NCI-H187 treated with DMSO at 0.1 percent for 48 hours (cell line): ENCODE measurements around the gene EEFSEC.

Experiments
- DNase-seq: peaks from one replicate; lab custom pipeline; 2025; lab: John Stamatoyannopoulos, UW

The EEFSEC gene

DNA sequence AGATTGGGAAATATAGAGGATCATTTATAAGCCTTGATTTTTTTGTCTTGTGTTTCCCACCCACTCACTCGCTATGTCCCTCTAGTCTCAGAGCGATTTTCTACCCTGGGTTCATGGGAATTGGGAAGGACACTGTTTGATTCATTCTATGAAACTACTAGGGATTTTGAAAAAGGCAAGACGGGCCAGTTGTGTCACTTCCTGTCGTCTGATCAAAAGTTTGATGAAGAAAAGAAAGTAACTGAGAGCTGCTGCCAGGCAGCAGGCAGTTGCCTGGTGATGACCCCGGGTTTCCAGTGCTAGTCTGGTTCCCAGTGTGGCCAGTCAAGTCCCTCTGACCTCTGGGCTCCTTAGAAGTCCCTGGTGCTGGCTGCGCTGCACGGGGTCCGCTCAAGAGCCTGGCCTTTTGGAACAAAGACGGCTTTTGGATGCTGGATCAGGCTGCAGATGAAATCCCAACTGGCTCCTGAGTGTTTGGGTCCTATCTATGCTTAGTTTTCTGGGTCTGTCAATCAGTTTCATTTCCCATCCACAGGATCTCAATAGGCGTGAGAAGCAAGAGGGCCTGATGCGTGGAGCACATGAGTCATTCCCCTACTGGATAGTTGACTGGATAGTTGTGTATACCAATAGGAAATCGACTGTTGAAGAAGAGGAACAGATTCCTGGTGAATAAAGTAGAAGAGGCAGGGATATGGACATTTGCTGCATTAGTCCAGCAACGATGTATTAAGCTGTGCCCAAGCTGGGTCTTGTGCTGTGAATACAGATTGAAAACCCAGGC is 89.7 kb downstream of the EEFSEC start:
- DNase-seq = no peak

DNA sequence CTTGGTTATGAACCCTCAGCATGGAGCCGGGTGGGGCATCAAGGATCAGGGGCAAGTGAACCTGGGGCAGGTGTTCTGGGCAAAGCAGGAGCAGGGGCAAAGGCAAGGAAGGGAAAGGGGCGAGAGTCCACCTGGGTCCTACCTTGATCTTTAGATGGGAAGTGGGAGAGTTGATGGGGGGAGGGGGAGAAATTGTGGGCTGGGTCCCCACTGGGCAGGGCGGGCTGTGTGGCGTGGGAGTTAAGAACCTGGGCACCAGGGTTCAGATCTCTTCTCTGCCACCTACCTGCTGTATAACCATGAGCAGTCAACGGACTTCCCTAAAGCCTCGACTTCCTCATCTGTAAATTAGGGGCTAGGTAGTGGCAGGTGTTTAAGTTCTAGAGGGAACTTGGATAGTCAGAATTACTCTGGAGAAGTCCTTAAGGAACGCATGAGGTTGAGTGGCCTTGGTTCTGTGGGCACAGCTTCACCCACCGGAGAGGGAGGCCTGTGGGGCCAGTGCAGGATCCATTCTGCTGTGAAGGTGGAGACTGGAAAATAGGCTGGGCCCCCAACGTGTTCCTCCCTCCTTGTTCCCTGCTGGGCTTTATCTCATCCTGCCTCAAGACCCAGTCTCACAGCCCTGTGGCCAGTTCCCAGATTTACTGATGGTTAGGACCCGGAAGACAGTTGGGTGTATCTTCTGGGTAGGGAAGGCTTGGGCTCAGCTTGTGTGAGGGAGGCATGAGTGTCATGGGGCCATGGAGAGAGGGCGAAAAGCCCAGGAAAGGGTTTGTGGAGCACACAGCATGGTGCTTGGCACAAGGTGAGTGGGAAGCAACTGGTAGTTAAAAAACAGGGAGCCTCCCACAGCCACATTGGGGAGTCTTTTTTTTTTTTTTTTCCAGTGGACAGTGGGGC is 90.6 kb downstream of the EEFSEC start:
- no peak for DNase-seq

DNA sequence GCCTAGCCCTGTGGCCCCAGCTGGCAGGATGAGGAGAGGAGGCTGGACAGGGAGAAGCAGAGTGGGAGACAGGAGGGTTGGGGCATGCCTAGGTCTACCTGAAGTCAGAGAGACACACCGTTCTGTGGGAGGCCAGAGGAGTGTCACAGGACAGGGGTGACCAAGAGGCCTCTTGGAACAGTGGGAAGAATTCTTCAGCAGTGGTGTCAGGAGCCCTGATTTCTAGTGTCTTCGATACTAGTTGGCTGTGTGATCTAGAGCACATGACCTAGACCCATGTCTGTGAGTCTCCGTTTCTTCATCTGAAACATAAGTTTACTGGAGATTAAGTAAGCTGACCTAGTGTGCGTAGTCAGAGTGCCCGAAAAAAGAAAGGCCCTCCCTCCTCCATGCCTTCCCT is 92.2 kb downstream of the EEFSEC start:
- DNase-seq = no peak

DNA sequence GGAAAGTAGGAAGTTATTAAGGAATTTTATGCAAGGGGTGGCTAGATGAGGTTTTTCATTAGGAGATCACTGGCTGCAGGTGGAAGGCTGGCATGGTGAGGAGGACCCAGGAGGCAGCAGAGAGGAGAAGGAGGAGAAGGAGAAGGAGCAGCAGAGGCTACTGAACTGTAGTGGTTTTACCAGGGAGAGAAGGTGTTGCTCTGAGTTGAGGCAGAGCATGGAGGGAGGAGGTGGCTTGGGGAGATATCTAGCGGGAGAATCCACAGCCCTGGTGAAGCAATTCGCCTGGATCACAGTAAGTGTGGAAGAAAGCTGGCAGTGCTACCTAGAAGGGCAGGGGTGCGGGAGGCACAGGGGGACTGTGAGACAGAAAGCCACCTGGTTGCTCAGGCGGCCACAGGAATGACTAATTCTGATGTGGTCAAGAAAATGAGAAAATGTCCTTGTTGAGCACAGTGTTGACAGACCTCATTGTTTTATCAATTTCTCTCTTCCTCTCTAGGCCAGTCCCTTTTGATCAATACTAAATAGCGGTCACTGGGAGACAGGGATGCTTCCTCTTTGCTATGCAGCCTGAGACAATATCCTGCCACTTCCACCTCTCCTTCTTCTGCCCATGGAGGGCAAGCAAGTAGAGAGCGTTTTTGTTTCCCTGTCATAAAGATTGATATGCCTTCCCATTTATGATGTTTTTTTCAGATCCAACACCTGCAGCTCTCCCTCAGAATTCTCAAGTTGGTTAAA is 94.6 kb downstream of the EEFSEC start:
- peak; percentile 56 for DNase-seq

DNA sequence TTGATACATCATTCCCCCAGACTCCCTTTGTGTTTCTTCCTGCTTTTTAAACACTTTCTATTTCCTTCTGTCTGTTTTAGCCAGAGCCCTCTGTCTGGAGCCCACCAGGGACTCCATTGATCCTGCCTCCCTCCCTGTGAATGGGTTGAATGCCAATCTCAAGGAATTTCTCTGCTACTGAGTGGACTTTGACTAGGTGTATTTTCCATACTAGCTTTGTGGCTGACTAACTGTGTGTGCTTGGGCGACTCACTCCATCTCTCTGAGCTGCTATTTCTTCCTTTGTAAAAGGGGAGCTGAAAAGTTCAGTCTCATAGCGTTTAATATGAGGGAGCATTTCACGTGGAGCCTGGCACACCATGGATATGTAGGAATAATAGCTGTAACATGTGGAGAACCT is 98.8 kb downstream of the EEFSEC start:
- DNase-seq = no peak

DNA sequence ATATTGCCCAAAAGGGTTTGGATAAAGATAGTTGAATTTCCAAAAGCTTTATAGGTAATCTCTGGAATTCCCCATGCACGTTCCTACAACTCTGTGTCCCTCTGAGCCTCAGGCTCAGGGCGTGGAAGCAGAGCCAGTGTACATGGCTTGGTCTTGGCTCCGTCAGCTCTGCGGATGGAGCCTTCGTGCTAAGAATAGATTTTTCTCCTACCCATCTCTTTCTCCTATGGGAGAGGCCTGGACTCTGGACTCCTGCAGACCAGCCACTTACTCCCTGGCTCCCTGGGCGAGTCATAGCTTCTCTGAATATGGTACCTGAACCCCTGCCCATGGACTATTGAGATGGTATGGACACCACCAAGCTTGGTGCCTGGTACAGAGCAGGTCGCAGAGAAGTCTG is 99.9 kb downstream of the EEFSEC start:
- no peak for DNase-seq

DNA sequence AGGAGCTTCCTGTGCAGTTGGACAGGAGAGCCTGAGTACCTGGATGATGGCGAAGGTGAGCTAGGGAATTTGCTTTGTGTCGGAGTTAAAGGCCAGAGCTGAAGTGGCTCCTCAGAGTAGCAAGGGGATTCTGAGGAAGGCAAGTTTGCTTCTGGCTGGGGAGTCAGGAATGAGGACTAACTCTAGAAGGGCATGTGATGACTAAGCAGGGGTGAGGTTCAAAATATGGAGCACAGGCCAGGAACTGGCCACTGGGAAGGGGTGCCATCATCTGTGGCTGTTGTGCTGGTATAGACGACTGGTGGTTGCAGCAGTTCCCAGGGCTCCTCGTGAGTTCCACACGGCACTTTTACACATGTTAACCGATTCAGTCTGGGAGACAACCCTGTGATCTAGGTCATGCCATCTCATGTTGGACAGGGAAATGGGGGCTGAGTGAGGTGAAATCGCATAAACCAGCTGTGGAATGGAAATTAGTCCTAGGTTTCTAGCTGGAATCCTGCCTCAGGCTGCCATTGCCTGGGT is 100.8 kb downstream of the EEFSEC start:
- no peak for DNase-seq

DNA sequence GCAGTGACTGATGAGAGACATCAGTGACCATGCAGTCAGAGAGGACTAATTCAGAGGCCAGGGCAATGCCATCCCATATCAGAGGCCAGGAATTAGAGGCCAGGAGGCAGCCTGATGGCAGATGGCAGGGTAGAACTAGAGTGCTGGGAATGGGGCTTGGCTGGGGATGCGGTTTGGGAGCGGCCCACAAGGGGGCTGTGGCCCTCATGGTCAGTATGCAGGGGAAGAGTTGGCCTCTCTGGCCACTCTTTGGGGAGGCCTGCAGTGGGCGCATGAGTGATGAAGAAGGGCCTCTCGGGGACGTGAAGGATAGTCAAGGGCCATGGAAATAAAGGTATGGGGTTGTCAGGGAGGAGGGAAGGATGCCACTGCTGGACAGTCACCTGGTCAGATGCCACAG is 101.7 kb downstream of the EEFSEC start:
- DNase-seq = no peak

DNA sequence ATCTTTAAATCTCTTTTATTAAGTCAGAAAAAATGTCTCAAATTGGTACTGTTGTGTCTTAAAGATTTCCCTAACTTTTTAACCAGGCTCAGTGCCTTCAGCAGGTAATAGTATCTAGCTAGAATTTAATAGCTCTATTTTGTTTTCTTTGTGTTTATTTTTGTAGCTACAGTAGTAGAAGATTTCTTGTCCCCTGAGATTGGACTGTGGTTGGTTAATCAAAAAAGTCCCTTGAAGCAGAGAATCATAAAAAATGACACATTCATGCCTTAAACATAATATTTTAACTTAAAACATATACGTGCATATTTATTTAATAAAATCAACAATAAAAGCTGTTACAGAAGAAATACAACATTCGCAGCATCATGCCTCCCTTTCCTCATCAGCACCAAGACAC is 102.8 kb downstream of the EEFSEC start:
- no peak for DNase-seq

DNA sequence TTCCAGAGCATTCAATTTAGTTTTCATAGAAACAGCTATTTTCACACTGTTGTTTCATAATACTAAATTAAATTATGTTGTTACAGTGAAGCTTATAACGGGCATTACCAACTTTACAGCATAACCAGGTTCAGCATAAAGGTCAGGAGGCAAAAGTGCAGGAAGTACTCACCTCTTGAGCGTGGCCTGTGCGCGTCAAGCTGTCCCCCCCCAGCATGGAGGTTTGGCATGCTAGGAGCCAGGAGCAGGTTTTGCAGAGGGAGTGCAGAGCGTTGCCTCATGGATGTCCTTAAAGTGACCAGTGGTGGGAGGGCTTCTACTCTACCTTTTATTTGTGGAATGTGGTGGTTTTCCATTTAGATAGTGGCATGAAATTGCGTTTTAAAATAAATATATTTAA is 104.4 kb downstream of the EEFSEC start:
- no peak for DNase-seq

DNA sequence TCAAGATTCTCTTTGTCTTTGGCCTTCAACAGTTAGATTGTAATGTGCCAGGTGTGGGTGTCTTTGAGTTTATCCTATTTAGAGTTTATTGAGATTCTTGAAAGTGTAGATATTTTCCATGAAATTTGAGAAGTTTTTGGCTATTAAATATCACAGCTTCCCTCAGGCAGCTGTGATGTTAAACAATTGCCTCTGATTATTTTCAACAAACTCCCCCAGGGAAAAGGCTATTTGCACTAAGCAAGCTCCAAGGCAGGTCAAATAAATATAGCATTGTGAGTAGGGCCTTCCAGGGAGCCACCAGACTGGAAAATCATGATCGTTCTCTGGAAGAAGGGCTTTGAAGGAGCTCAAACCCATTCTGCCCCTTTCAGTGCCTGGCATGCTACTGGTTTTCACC is 107.0 kb downstream of the EEFSEC start:
- no peak for DNase-seq

DNA sequence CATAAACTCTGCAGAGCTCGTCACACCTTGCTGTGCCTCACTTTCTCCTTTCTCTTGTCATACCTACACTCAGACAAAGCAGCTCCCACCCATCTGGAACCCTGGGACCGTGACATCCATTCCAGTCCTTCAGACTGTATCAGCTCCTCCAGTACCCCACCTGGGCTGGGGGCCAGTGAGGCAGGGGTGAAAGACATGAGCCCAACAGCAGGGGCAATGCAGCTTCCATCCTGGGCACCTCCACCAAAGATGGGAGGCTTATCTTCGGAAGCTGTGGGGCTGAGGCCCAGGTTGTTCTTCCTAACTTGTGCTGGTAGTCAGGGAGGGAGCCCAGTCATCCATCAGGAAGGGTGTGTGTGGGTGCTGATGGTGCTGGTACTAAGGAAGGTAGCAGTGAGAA is 109.2 kb downstream of the EEFSEC start:
- no peak for DNase-seq

DNA sequence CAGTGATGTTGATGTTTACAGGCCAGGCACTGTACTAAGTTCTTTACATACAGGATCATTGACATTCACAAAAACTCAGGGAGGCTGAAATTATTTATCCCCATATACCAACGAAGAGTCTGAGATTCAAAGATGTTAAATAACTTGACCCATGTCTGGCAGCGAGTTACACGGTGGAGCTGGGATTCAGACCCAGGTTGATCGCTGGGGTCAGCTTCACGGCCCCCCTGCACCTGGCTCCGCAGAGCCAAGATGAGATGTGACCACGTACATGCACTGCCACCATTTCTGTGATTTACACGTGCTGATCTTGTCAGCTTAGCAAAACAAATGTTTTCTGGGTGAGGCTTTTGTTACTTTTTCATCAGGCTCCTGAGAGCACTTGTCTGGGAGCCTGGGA is 109.8 kb downstream of the EEFSEC start:
- DNase-seq = no peak

DNA sequence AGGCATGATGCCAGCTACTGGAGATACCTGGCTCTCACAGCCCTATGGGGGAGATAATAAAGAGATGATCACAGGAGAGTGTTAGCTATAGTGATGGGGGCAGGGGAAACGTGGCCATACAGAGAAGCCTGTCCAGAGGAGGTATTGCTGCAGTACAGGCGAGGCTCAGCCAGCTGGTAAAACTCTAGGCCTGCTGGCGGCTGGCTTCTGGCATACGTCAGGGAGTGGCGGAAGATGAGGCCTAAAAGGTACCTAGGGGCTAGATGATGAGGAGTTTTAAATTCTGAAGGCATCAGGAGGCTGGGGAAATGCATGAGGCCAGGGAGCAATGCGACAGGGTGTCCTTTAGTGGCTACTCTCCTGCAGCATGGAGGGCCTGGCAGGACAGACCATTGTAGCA is 110.7 kb downstream of the EEFSEC start:
- no peak for DNase-seq

DNA sequence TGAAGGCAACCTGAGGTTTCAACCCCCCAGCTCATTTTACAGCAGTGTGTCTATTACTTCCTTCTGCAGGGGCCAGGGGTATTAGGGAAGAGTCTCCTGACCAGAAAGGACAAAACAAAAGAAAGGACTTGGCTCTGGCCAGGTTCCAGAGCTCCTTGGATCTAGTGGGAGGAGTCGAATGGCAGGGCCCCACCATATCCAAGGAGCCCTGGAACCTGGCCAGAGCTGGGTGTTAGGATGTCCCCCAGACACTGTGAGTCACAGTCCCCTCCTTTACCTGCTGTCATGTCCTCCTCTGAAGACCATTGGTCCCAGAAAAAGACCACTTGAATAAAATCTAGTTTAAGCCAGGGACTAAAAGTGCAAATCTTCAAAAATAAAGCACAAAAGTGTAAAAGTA is 113.2 kb downstream of the EEFSEC start:
- DNase-seq = no peak

DNA sequence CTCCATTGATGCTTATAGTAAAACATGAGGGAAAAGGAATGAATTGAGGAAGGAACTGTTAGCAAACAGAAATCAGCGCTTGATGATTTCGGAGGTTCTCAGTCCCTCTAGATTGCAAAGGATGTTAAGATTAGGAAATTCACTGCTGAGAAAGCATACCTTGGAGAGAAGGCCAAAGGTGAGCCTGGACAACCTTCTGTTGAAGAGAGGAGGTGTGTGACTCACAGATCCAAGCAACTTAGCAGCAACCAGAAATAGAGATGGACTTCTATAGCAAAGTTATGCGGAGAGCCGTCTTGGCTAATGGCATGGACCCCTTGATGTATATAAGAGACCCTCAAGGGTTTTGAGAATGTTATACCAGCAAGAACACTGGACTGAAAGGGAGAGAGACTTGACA is 114.3 kb downstream of the EEFSEC start:
- no peak for DNase-seq

DNA sequence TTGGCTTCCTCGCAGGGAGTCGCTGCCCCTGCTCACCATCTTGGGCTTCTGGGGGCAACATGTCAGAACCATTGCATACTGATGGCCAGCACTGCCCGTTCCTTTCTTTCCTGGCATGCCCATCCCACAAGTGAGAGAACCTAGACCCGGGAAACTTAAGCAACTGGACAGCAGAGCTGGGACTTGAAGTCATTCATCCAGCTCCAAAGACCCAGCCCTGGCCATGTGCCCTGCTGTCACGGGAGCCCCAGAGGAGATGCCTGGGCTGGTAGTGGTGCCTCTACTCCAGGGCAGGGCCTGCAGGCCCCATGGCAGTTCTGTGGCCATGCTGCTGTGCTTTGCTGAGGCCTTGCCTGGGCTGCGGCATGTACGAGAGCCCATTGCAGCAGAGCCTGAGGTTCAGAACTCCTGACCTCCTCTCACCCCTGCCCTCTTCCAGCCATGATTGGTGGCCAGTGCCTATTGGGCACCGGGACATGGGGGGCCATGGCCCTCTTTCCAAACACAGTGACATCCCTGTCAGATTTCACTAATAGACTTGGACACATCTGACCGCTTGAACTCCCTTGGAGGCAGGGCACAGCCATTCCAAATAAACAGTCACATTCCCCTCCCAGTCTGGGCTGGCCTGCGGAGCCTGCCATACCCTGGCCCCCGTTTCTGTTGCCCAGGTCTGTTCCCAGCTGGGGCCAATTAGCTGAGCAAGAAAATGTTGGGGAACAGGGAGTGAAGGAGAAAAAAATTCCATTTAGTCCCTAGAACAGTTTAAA is 115.9 kb downstream of the EEFSEC start:
- DNase-seq = no peak

DNA sequence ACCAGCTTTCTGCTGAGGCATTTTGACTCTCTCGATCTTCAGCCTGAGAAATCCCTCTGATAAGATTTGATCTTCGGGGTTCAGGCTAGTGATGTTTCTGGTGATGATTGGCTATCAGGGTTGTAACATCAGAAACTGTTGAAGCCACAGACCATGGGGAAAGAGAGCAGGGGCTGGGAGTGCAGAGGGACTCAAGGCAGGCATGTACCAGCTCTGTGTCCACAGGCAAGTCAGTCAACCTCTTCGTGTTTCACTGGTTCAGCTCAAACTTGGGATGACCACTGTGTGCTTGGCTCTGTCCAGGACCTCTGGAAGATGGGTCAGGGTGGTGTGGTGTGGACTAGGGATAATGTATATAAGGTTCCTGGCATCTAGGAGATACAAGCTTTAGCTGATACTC is 116.5 kb downstream of the EEFSEC start:
- DNase-seq = no peak

DNA sequence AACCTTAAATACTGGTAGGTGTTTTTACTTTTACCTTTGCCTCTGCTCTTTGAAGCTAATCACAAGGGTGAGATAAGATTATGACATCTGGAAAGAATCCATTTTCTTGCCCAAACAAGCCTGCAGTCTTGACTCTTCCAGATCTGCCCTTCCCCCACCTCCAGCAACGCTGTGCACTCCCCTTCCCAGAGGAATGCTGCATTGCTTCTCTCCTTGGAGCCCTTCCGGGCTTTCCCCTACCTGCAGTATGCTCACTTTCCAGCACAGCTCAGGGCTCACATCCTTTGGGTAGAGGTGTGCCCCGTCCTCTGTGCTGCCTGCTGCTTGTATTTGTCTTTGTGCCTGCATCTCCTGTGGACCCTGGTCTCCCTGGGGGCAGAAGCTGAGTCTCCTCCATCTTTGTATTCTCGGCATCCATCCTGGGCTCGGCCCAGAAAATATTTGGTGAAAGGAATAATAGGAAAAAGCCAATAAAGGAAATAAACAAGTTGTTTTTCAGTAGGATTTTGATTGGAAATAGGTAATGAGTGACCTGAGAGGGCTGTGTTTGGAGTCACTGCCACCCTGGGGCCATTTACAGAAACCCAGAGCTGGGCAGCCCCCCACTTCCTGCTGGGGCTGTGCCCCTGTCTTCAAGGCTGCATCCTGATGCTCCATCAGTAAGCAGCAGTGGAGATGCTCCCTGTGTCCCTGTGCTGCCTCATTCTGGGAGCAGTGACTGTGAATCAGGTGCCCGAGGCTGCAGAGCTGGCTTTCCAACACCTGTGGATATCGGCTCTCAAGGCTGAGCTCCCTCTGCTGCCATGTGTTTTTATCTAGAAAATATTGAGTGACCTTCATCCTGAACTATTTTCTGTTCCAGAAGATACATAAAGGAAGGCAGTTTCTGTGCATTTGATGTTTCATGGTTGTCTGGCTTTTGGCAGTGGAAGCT is 117.5 kb downstream of the EEFSEC start:
- DNase-seq = no peak

DNA sequence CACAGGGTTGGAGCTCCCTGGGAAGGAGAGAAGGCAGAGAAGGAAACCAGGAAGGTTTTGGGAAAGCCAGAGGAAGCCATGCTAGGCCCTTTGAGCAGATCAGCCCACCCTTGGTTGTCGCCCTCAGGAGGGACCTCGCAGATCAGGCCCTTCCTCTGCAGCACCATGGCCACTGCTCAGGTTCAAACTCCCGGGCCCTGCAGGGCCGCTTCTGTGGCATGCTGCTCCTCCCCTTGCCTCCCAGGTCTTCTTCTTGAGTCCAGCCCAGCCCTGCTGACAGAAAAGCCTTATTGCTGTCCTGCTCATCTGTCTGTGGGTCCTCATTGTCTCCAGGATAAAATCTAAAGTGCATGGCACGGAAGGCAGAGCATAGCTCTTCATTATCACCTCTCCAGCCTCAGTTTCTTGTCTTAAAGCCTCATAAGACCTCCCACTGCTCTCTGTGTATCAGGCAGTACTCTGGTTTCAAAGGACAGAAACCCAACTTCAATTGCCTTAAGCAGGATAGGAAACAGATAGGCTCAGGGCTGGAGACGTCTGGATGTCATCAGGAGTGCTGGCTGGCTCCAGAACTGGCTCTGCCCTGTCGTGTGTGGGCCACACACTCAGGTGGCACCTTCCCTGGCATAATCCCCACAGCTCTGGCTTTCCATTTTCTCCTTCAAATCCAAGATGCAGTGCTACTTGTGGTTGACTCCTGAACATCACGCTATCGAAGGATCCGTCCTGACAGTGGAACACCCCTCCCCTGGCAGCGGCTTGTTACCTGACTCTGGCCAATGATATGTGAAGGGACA is 118.5 kb downstream of the EEFSEC start:
- DNase-seq = no peak
